TTC549 (cell line): ENCODE results near the gene BEAN1.

Experiments
- FAIRE-seq: peaks from 2 replicates; lab custom pipeline; 2012; peaks lifted over from hg19 to GRCh38; lab: Jason Lieb, UNC

The BEAN1 gene, protein sequence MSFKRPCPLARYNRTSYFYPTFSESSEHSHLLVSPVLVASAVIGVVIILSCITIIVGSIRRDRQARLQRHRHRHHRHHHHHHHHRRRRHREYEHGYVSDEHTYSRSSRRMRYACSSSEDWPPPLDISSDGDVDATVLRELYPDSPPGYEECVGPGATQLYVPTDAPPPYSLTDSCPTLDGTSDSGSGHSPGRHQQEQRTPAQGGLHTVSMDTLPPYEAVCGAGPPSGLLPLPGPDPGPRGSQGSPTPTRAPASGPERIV

DNA sequence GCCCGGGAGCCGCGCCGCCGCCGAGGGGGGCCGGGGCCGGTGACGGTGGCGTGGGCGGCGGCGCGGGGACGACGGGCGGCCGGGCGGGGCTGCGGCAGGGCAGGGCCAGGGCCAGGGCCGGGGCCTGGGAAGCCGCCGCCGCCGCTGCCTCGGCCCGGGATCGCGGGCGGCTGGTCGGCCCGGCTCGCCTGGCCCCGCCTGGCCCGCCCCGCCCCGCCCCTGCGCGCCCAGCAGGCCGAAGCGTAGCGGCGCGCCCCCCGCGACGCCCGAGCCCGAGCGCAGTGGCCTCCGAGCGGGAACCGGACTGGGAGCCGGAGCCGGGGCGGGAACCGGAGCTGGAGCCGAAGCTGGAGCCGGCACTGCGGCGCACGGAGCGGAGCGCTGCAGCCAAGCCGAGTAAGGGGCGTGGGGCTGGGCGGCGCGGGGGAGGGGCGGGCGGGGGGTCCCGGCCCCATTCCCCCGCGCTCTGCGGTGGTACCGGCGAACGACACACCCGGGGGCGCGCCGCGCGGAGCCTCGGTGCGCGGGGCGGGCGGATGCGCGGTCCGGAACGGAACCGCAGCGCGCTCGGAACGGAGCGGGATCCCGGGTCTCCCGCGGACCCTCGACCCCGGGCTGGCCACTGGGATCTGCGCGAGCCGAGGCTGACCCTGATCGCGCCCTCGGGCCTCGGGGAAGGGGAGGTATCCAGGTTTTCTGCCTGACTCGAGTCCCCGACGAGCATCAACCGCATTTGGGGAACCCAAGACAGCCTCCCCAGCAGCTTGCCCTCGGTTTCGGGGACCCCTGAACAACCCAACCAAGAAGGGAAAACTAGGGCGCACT lies at the start of gene BEAN1:
TSS of gene BEAN1 (plus strand) at position 260 of the 825 bp plus-strand sequence. CDS start 10,382 bp downstream, outside the sequence.
- no peak for FAIRE-seq

GRCh38 chr16:66377324-66377723 lies 49.8 kb upstream of the BEAN1 start:
- FAIRE-seq, result no peak

GRCh38 chr16:66378741-66379570 lies 48.1 kb upstream of the BEAN1 start:
- FAIRE-seq, result no peak

- no peak for FAIRE-seq
Observed at GRCh38 chr16:66379571-66379941, 47.5 kb upstream of the BEAN1 start.

DNA sequence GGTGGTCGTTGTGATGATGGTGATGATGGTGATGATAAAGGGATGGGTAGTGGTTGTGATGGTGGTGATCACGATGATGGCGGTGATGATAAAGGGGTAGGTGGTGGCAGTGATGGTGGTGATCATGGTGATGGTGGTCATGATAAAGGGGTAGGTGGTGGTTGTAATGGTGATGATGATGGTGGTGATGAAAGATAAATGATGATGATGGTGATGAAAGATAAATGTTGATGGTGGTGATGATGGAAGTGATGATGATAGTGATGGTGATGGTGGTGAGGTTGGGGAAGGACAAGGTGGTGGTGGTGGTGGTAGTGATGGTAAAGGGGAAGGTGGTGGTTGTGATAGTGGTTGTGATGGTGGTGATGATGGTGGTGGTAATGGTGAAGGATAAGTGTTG lies 46.7 kb upstream of the BEAN1 start:
- no peak for FAIRE-seq

DNA sequence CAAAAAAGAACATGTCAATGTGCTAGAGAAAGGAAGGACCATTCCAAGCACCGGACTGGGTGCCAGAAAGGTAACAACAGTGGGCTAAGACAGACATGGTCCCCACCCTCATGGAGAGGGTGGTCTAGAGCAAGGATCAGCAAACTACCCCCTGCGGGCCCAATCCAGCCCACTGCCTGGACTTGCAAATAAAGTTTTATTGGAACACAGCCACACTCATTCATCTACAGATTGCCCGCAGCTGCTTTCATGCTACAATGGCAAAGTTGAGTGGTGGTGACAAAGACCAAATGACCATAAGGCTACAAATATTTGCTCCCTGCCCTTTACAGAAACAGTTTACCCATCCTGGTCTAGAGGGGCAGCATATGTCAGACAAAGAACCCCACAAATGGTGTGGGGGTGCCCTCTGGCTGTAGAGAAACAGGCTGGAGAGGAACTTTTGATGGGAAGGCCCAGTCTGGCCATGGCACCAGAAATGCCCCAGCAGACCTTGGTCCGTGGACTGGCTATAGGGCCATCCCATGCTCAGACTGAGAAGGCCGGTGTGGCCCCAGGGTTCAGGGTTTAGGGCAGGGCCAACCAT lies 45.4 kb upstream of the BEAN1 start:
- FAIRE-seq, result no peak

GRCh38 chr16:66382171-66382965 lies 44.7 kb upstream of the BEAN1 start:
- no peak for FAIRE-seq

GRCh38 chr16:66382966-66383299 lies 44.2 kb upstream of the BEAN1 start:
- FAIRE-seq, result no peak

DNA sequence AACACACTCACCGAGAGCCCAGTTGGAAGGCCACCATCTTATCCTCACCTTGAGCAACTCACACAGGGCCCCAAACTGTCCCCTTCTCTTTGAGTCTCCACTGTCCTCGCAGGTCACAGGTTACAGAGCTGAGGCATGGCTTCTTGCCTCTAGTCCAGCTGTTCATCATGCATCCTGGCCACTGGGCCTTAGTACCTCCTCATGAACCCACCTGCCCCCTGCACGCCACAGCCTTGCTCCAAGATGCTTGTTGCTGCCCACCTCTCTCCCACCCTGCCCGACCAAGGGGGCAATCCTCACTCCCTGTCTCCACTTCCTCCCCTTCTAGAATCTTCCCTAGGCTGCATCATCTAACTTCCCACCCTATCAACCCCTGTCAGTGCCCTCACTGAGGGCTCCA lies 43.5 kb upstream of the BEAN1 start:
- FAIRE-seq, result no peak

- no peak for FAIRE-seq
Observed at GRCh38 chr16:66385415-66385814, 41.7 kb upstream of the BEAN1 start.

DNA sequence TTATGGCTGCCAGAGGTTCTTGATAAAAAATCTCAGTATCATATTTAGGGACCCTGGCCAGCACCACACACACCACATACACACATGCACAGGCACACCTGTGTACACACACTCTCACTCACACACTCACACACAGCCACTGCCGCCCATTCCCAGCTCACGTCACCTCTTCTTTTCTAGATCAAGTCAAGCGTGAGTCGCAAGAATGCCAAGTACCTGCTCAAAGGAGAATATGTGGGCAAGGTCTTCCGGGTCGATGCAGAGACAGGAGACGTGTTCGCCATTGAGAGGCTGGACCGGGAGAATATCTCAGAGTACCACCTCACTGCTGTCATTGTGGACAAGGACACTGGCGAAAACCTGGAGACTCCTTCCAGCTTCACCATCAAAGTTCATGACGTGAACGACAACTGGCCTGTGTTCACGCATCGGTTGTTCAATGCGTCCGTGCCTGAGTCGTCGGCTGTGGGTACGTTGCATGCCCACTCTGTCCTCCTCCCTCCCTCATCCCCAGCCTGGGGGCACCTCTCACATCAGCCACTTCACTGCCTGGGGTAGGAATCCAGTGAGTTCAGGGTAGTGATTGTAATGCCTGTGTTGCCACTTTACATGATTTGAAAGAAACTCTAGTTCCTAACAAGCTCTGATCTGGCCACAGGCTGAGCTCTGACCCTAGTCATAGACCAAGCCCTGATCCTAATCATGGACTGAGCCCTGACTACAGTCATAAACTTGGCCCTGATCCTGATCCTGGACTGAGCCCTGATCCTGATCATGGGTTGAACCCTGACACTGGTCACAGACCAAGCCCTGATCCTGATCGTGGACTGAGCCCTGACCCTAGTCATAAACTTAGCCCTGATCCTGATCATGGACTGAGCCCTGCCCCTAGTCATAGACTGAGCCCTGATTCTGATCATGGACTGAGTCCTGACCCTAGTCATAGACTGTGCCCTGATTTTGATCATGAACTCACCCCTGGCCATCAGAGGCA lies 40.2 kb upstream of the BEAN1 start:
- FAIRE-seq, result no peak

- no peak for FAIRE-seq
Observed at GRCh38 chr16:66387817-66388332, 39.2 kb upstream of the BEAN1 start.

DNA sequence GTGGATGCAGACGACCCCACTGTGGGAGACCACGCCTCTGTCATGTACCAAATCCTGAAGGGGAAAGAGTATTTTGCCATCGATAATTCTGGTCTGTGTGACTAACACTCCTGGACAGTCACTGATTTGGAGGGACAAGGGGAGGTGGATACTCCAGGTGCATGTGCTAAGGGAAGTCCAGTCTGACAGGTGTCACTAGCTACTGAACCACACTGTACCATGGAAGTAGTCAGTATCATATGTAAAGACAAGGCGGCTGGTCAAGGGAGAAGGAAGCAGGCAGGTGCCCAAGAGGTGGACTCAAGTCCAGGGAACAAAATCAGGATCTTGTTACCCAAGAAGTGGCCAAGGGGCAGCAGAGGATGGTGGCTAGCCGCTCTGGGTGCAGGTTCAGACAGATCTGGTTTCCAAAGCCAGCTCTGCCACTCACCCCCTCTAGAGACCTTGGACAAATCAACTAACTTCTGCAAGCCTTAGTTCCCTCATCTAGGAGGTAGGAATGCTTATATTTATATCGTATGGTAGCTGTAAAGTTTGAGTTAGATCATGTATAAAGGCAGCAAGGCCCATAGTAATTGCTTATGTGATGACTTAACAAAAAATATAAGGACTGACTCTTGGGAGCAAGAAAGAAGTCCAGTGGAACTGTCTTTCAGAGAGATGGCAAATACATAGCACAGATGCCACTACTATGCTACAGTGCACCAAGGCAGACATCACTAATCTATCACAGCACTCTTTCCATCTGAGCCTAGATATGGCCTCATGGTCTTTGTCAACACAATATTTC lies 38.5 kb upstream of the BEAN1 start:
- FAIRE-seq, result no peak

- no peak for FAIRE-seq
Observed at GRCh38 chr16:66389256-66390176, 37.6 kb upstream of the BEAN1 start.

DNA sequence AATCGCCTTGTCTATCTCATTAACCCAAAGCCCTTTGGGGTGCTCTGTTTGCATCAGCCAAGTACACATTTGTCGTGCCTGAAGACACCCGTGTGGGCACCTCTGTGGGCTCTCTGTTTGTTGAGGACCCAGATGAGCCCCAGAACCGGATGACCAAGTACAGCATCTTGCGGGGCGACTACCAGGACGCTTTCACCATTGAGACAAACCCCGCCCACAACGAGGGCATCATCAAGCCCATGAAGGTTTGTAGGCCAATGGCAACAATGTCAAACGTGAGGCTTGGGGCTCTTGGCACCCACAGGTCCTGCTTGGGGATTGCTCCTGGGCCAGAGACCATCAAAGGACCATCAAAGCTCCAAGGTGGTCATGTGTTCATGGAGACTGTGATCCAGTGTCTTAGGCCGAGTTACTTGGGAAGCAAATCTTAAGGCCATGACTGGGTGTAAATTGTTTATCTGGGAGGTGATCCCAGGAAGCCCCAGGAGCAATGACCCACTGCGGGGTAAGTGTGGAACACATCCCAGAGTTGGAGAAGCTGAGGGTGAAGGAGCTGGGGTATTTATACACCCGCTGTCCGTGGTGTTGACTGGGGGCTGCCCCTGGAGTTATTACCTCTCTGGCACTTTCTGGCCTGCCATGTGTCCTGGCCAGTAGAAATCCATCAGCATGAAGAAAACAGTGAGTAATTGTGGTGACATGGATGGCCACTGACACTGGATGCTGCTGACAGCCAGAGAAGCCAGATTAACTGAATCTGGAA lies 36.6 kb upstream of the BEAN1 start:
- no peak for FAIRE-seq

DNA sequence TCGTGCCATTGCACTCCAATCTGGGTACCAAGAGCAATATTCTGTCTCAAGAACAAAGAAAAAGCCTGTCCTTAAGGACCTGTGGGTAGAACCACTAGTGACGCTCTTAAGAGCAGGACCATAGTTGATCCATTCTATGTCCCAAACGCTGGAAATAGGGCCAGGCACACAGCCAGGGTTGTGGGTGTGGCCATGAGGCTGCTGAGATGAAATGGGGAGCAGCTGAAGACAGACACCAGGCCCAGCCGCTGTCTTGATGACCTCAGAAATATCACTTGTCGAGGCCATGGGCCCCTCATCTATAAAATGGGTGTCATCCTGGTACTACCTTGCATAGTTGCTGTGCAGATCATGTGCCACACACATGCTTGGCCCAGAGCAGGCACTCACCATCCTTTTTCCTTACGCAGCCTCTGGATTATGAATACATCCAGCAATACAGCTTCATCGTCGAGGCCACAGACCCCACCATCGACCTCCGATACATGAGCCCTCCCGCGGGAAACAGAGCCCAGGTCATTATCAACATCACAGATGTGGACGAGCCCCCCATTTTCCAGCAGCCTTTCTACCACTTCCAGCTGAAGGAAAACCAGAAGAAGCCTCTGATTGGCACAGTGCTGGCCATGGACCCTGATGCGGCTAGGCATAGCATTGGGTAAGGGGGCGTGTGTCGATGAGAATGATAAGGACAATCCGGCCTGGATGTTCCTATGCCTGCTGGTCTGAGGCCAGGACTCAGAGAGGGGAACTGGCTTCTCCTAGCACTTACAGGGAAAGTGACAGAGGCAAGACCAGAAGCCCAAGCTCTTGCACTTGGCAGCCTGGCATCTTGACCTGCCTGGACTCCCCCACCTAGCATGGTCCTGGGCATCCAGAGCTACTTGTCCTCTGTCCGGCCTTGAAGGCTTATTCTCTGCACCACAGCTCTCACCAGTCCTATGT lies 35.1 kb upstream of the BEAN1 start:
- no peak for FAIRE-seq
